Activated naive CD8-positive, alpha-beta T cell treated with anti-CD3 and anti-CD28 coated beads, Interleukin-2, amount 10 ng/mL, durations not matched to agents 7 days and 5 days (primary cell): Measurements from ENCODE around the gene CBFA2T3. TPM values are rescaled to one million over a fixed set of nuclear protein-coding genes. Genes with fewer than 3 reads are reported as not detected.
A peak's percentile ranks its signal among the peaks of the same experiment; 100 is the strongest.

Source experiments
- ATAC-seq: fragments of 150-1000 bp; cut with Tn5 transposase; one replicate; pipeline ENCODE4 v1.10.0; 2021; ENCODE audit warnings: low read depth, moderate library complexity
- POLR2A ChIA-PET: fragments of 350-600 bp; sonication (Branson Sonifier 250); formaldehyde crosslinking; loops from one replicate; lab custom pipeline; 2021; ENCODE audit warnings: antibody characterized with exemption; lab: Charles Lee
- DNase-seq: peaks from one replicate; pipeline ENCODE4 v3.0.0; 2021
- H3K27ac Mint-ChIP-seq: one replicate; pipeline ENCODE4 v1.8.0; 2022; ENCODE audit warnings: mild to moderate bottlenecking, mixed read lengths
- H3K27me3 Mint-ChIP-seq: one replicate; pipeline ENCODE4 v1.8.0; 2022; ENCODE audit warnings: mild to moderate bottlenecking, moderate library complexity, mixed read lengths
- H3K36me3 Mint-ChIP-seq: one replicate; pipeline ENCODE4 v1.8.0; 2021; ENCODE audit warnings: mild to moderate bottlenecking, mixed read lengths
- H3K4me1 Mint-ChIP-seq: one replicate; pipeline ENCODE4 v1.8.0; 2021; ENCODE audit warnings: mixed read lengths
- H3K4me3 Mint-ChIP-seq: one replicate; pipeline ENCODE4 v1.8.0; 2022; ENCODE audit warnings: mild to moderate bottlenecking, moderate library complexity, mixed read lengths
- H3K9me3 Mint-ChIP-seq: one replicate; pipeline ENCODE4 v1.8.0; 2021; ENCODE audit warnings: mixed read lengths
- total RNA-seq, 2 experiments: library from RNA; stranded (reverse); gene quantifications; one replicate each; pipeline ENCODE4 v1.2.3, GENCODE V29; 2021

Gene CBFA2T3
- total RNA-seq, 2 experiments from 2014 or later = 0.08 to 0.26 TPM

DNA sequence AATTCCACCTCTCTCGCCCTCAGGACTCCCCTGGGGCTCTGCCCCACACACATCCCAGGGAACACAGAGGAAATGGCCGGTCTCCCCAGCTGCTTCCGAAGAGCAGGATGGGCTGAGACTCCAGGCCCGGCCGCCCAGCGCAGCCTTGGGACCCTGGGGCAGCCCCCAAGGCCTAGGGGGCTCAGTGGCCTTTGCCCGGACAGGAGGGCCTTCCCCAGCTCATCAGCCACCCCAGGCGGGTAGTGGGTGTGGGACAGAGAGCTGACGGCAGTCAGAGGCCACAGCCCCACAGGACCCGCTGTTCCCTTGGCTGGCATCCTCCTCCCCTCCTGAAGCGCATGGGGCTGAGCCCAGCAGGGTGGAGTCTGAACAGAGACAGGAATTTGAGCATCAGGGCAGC lies 6.2 kb upstream of the CBFA2T3 start:
- H3K27me3 Mint-ChIP-seq = peaks cover 5% of the 10 kb centered on the region
- DNase-seq (no peak), ATAC-seq (no peak)
- H3K27ac Mint-ChIP-seq = no peak overlapping the region
- no peaks in the 10 kb centered on the region for H3K36me3 Mint-ChIP-seq
- POLR2A ChIA-PET = no interaction called here
- H3K4me1 Mint-ChIP-seq = no peaks in the 10 kb centered on the region
- no peaks in the 10 kb centered on the region for H3K9me3 Mint-ChIP-seq
- no peak overlapping the region for H3K4me3 Mint-ChIP-seq

- DNase-seq (no peak), ATAC-seq (no peak)
- POLR2A ChIA-PET = no interaction called here
- Mint-ChIP-seq H3K4me3 (no peak overlapping the region), H3K36me3 (no peaks in the 10 kb centered on the region), H3K9me3 (no peaks in the 10 kb centered on the region), H3K27me3 (peaks cover 5% of the 10 kb centered on the region), H3K4me1 (no peaks in the 10 kb centered on the region), H3K27ac (no peak overlapping the region)
Measured at GRCh38 chr16:88982286-88983084, 5.5 kb upstream of the CBFA2T3 start.

DNA sequence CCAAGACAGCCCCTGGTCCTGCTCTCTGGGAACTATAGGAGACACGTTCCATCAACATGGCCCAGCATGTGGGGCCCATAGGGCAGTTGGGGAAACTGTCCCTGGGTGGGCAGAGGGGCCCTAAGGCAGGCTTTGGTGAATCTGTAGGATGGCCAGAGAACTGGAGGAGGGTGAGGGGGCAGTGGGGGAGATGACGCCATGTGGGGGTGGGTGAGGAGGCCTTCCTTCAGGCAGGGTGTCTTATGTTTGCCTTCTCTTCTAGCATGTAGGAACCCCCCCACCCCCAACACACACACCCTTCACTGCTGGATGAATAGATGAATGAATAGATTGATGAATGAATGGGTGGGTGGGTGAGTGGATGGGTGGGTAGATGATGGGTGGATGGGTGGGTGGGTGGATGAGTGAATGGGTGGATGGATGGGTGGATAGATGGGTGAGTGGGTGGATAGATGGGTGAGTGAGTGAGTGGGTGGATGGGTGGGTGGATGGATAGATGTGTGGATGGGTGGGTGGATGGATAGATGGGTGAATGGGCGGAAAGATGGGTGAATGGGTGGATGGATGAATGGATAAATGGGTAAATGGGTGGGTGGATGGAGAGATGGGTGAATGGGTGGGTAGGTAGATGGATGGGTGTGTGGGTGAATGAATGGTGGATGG lies 2.5 kb upstream of the CBFA2T3 start:
- POLR2A ChIA-PET = no interaction called here
- DNase-seq (no peak), ATAC-seq (no peak)
- H3K27ac Mint-ChIP-seq = no peak overlapping the region
- no peaks in the 10 kb centered on the region for H3K36me3 Mint-ChIP-seq
- no peak overlapping the region for H3K4me3 Mint-ChIP-seq
- no peaks in the 10 kb centered on the region for H3K4me1 Mint-ChIP-seq
- peaks cover 19% of the 10 kb centered on the region for H3K27me3 Mint-ChIP-seq
- no peaks in the 10 kb centered on the region for H3K9me3 Mint-ChIP-seq

GRCh38 chr16:88978608-88979346 lies 1.8 kb upstream of the CBFA2T3 start:
- ATAC-seq = peak; percentile 20
- H3K9me3 Mint-ChIP-seq = no peaks in the 10 kb centered on the region
- DNase-seq = no peak
- no peaks in the 10 kb centered on the region for H3K4me1 Mint-ChIP-seq
- POLR2A ChIA-PET = no interaction called here
- H3K27me3 Mint-ChIP-seq = peaks cover 24% of the 10 kb centered on the region
- H3K4me3 Mint-ChIP-seq = no peak overlapping the region
- H3K36me3 Mint-ChIP-seq = no peaks in the 10 kb centered on the region
- no peak overlapping the region for H3K27ac Mint-ChIP-seq

DNA sequence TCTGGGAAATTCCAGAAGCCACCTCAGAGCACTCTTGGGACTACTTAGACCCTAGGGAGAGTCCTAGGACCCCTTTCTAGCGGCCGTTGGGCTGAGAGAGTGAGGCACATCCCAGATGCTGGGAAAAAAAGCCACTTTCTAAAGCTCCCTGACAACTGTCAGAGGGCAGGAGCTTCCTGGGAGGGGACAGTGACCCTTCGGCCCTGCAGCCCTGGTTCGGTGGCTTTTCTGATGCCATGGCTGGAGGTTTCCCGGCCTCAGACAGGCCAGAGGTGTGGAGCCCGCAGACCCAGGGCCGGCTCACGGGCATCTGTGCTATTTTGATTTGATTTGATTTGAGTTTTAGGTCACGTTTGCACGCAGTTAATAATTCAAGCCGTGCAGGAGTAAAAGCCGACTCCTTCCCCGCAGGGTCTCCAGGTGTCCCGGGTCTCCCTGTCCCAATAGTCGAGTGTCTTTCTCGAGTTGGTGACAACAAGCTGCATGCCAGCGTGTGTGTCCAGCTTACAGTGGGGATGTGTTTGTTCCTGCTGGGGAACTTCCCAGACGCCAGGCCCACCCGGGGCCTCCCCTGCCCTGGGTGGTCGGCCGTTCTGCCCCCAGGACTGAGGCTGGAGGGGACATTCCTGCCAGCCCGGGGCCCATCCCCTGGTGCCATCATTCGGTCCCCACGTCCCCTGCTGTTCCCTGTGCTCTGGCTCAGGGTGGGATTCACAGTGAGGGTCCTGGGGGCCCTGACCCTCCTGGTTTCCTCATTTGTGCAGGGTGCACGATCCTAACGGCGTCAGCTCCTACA lies 1.0 kb upstream of the CBFA2T3 start:
- no peaks in the 10 kb centered on the region for H3K4me1 Mint-ChIP-seq
- no peaks in the 10 kb centered on the region for H3K36me3 Mint-ChIP-seq
- POLR2A ChIA-PET = no interaction called here
- H3K4me3 Mint-ChIP-seq = no peak overlapping the region
- DNase-seq (no peak), ATAC-seq (no peak)
- H3K9me3 Mint-ChIP-seq = no peaks in the 10 kb centered on the region
- no peak overlapping the region for H3K27ac Mint-ChIP-seq
- peaks cover 29% of the 10 kb centered on the region for H3K27me3 Mint-ChIP-seq

DNA sequence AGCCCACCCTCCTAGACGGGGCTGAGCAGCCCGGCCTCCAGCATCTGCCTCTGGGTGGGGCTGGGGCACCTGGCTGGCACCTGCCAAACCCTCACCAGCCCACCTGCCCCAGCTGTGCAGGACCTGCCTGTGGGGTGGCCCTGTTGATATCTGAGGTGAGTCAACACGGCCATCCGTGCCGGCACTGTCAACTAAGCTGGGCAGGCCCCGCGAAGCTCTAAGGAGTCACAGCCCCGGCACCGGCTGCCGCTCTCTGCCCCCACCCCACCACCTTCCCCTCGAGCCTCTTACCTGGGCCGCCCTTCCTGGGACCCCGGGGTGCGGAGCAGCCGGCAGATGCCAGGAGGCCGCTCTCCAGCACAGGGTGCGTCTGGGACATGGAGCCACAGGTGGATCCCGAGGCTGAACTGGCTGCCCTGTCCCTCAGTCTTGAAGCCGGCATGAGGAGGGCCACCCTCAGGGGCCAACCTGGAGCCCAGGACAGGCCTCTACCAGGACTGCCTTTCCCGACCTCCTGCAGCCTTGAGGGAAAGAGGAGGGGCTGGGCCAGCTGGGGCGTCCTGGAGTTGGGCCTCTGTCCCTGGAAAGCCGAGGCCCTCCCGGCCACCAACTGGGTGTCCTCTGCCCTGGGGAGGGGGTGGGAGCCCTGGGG lies 515 bp downstream of the CBFA2T3 start:
- Mint-ChIP-seq H3K27ac (no peak overlapping the region), H3K27me3 (peaks cover 29% of the 10 kb centered on the region), H3K4me1 (no peaks in the 10 kb centered on the region), H3K4me3 (no peak overlapping the region), H3K36me3 (no peaks in the 10 kb centered on the region), H3K9me3 (no peaks in the 10 kb centered on the region)
- ATAC-seq (no peak), DNase-seq (no peak)
- POLR2A ChIA-PET = no interaction called here

DNA sequence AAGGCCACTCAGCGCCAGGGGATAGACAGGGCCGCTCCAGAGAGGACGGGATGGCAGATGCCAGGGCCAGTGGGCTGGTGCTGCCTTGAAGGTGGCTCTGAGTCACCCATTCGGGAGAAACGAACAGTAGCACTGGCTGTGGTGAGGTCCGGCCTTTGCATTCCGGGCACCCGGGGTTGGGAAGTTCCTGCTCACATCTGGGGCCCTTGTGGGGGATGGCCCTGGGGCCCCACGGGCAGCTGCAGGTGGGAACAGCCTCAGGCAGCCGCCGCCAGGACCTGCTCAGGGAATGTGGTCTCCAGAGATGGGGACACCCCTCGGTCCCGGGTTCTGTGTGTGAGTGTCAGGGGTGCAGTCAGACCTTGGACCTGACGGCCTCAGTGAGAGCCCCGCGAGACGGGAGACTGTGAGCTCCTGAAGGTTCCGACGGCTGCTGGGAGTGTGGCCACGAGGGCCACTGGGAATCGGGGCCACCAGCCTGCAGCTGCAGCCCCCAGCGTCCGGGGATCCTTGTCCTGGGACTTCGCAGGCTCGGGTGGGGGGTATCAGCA lies 1.4 kb downstream of the CBFA2T3 start:
- H3K27ac Mint-ChIP-seq = no peak overlapping the region
- no peak for ATAC-seq
- no peaks in the 10 kb centered on the region for H3K9me3 Mint-ChIP-seq
- no peaks in the 10 kb centered on the region for H3K4me1 Mint-ChIP-seq
- H3K4me3 Mint-ChIP-seq = no peak overlapping the region
- H3K36me3 Mint-ChIP-seq = no peaks in the 10 kb centered on the region
- POLR2A ChIA-PET = no interaction called here
- no peak for DNase-seq
- H3K27me3 Mint-ChIP-seq = peaks cover 30% of the 10 kb centered on the region

DNA sequence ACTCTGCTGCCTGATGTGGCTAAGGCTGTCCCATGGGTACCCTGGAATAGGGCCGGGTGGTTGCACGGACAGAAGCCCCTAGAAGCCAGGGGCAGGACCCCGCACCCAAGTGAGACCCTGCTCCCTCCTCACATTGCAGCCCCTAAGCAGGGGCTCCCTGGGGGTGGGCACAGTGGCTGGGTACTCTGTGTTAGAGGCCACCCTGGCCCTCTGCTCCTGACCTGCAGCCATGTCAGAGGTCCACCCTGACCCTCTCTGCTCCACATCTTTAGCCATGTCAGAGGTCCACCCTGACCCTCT lies 2.1 kb downstream of the CBFA2T3 start:
- no peak overlapping the region for H3K27ac Mint-ChIP-seq
- H3K4me3 Mint-ChIP-seq = no peak overlapping the region
- no peaks in the 10 kb centered on the region for H3K4me1 Mint-ChIP-seq
- H3K9me3 Mint-ChIP-seq = no peaks in the 10 kb centered on the region
- no peak for DNase-seq
- ATAC-seq = no peak
- H3K36me3 Mint-ChIP-seq = no peaks in the 10 kb centered on the region
- H3K27me3 Mint-ChIP-seq = peaks cover 30% of the 10 kb centered on the region
- POLR2A ChIA-PET = no interaction called here

GRCh38 chr16:88974080-88974915 lies 2.7 kb downstream of the CBFA2T3 start:
- peaks cover 30% of the 10 kb centered on the region for H3K27me3 Mint-ChIP-seq

DNA sequence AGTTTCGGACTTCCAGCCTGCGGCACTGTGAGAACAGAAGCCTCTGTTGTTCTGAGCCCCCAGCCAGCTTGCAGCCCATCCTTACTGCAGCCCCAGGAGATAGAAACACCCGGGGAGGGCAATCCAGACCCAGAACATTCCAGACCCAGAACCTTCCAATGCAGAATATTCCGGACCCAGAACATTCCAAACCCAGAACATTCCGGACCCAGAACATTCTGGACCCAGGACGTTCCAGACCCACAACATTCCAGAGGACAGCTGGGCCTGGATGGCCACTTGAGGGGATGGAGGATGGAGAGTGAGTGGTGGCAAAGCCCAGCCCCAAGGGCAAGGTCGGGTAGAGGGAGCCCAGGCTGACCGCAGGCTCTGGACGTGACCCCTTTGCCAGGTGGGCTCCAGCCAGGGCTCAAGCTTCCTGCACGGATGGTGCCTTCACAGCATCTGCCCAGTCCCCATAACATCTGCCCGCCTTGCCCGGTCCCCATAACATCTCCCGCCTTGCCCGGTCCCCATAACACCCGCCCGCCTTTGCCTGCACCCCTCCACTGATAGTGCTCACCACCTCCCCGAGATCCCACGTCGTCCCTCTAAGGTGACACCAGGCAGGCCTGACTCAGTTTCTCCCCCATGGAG lies 3.5 kb downstream of the CBFA2T3 start:
- Mint-ChIP-seq H3K4me1 (no peaks in the 10 kb centered on the region), H3K4me3 (no peak overlapping the region), H3K27ac (no peak overlapping the region), H3K36me3 (no peaks in the 10 kb centered on the region), H3K9me3 (no peaks in the 10 kb centered on the region), H3K27me3 (peaks cover 30% of the 10 kb centered on the region)
- DNase-seq (no peak), ATAC-seq (no peak)
- POLR2A ChIA-PET = no interaction called here

More at GRCh38 chr16:88974080-88974915, 2.7 kb downstream of the CBFA2T3 start:
- no peak overlapping the region for H3K4me3 Mint-ChIP-seq
- ATAC-seq = no peak
- H3K27ac Mint-ChIP-seq = no peak overlapping the region
- POLR2A ChIA-PET = no interaction called here
- no peaks in the 10 kb centered on the region for H3K36me3 Mint-ChIP-seq
- H3K9me3 Mint-ChIP-seq = no peaks in the 10 kb centered on the region
- H3K4me1 Mint-ChIP-seq = no peaks in the 10 kb centered on the region
- no peak for DNase-seq

DNA sequence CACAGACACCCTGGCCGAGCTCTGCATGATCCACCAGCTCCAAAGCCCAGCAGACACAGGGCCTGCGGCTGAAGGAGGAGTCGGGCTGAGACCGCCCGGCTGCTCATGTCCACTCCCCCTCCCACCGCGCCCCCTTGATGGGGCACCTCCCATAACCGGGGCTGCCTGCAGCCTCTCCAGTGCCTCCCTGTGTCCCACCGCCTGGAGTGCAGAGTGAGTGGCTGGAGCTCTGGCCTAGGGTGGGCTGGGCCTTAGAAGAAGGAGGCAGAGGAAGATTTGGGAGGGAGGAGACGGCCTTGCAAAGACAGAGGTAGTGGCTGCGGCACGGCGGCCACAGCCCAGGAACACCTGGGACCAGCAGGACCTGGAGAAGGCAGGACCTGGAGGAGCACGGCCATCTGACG lies 4.0 kb downstream of the CBFA2T3 start:
- Mint-ChIP-seq H3K4me3 (no peak overlapping the region), H3K4me1 (no peaks in the 10 kb centered on the region), H3K36me3 (no peaks in the 10 kb centered on the region), H3K27me3 (peaks cover 30% of the 10 kb centered on the region), H3K9me3 (no peaks in the 10 kb centered on the region), H3K27ac (no peak overlapping the region)
- DNase-seq (no peak), ATAC-seq (no peak)
- POLR2A ChIA-PET = no interaction called here

GRCh38 chr16:88972349-88972748 lies 4.7 kb downstream of the CBFA2T3 start:
- Mint-ChIP-seq H3K27me3 (peaks cover 27% of the 10 kb centered on the region), H3K4me3 (no peak overlapping the region), H3K4me1 (no peaks in the 10 kb centered on the region), H3K27ac (no peak overlapping the region), H3K9me3 (no peaks in the 10 kb centered on the region), H3K36me3 (no peaks in the 10 kb centered on the region)
- POLR2A ChIA-PET = interaction anchor here (1.1 kb wide), 1 partner anchor 30 kb away, joined by 3 read pairs; no protein-coding TSS in a partner anchor
- no peak for DNase-seq
- no peak for ATAC-seq
